HEK293 (cell line): ENCODE data around the gene ELOVL3.

Source experiments
- GLI4 ChIP-seq: fragments of 450-650 bp; formaldehyde crosslinking; IDR thresholded peaks from 2 replicates; pipeline ENCODE4 v1.5.1; 2016; ENCODE audit warnings: missing biosample characterization, missing genetic modification characterization
- SALL2 ChIP-seq: fragments of 450-650 bp; formaldehyde crosslinking; IDR thresholded peaks from 2 replicates; pipeline ENCODE4 v1.5.0; 2017; ENCODE audit warnings: missing biosample characterization, mild to moderate bottlenecking, missing genetic modification characterization, borderline replicate concordance
- ZFHX2 ChIP-seq: fragments of 450-650 bp; formaldehyde crosslinking; conservative IDR thresholded peaks from 2 replicates; pipeline ENCODE4 v1.5.1; 2016; ENCODE audit warnings: missing biosample characterization, missing genetic modification characterization
- ZNF10 ChIP-seq: fragments of 450-650 bp; formaldehyde crosslinking; IDR thresholded peaks from 2 replicates; pipeline ENCODE4 v1.5.1; 2017; ENCODE audit warnings: missing biosample characterization, missing genetic modification characterization
- ZNF112 ChIP-seq: fragments of 450-650 bp; formaldehyde crosslinking; IDR thresholded peaks from 2 replicates; pipeline ENCODE4 v1.5.0; 2017; ENCODE audit warnings: missing biosample characterization, missing genetic modification characterization
- ZNF114 ChIP-seq: fragments of 450-650 bp; formaldehyde crosslinking; IDR thresholded peaks from 2 replicates; pipeline ENCODE4 v1.5.0; 2017; ENCODE audit warnings: missing biosample characterization, missing genetic modification characterization
- ZNF121 ChIP-seq: fragments of 450-650 bp; formaldehyde crosslinking; IDR thresholded peaks from 2 replicates; pipeline ENCODE4 v1.5.1; 2016; ENCODE audit warnings: missing biosample characterization, missing genetic modification characterization
- ZNF16 ChIP-seq: fragments of 450-650 bp; formaldehyde crosslinking; IDR thresholded peaks from 2 replicates; pipeline ENCODE4 v1.5.1; 2016; ENCODE audit warnings: low read depth, missing biosample characterization, missing genetic modification characterization
- ZNF184 ChIP-seq: fragments of 450-650 bp; IDR thresholded peaks from 2 replicates; pipeline ENCODE4 v1.5.1; 2018; ENCODE audit warnings: missing biosample characterization, mild to moderate bottlenecking, missing genetic modification characterization
- ZNF2 ChIP-seq: fragments of 450-650 bp; formaldehyde crosslinking; IDR thresholded peaks from 2 replicates; pipeline ENCODE4 v1.5.1; 2016; ENCODE audit warnings: missing biosample characterization, missing genetic modification characterization
- ZNF211 ChIP-seq: fragments of 450-650 bp; formaldehyde crosslinking; IDR thresholded peaks from 2 replicates; pipeline ENCODE4 v1.5.1; 2016; ENCODE audit warnings: low read depth, missing biosample characterization, missing genetic modification characterization
- ZNF274 ChIP-seq, 2 experiments: fragments of 200-500 bp in 1 of 2; fragments of 450-650 bp in 1 of 2; sonication (Bioruptor generic) in 1 of 2; formaldehyde crosslinking in 1 of 2; IDR thresholded peaks; 2 replicates each; pipeline versions ENCODE4 v1.5.1 to v1.6.1; 2014 to 2016; ENCODE audit warnings: borderline replicate concordance in 1 of 2, inconsistent platforms in 1 of 2, low read length in 1 of 2, missing biosample characterization in 1 of 2, missing genetic modification characterization in 1 of 2
- ZNF404 ChIP-seq: fragments of 450-650 bp; formaldehyde crosslinking; IDR thresholded peaks from 2 replicates; pipeline ENCODE4 v1.5.1; 2017; ENCODE audit warnings: missing biosample characterization, missing genetic modification characterization
- ZNF660 ChIP-seq: fragments of 450-650 bp; IDR thresholded peaks from 2 replicates; pipeline ENCODE4 v1.5.1; 2018; ENCODE audit warnings: missing biosample characterization, mild to moderate bottlenecking, missing genetic modification characterization
- ZNF701 ChIP-seq: fragments of 450-650 bp; formaldehyde crosslinking; IDR thresholded peaks from 2 replicates; pipeline ENCODE4 v1.5.1; 2016; ENCODE audit warnings: missing biosample characterization, missing genetic modification characterization
- ZNF792 ChIP-seq: fragments of 450-650 bp; formaldehyde crosslinking; IDR thresholded peaks from 2 replicates; pipeline ENCODE4 v1.5.1; 2016; ENCODE audit warnings: missing biosample characterization, missing genetic modification characterization
- ZNF837 ChIP-seq: fragments of 450-650 bp; formaldehyde crosslinking; IDR thresholded peaks from 2 replicates; pipeline ENCODE4 v1.5.1; 2016; ENCODE audit warnings: missing biosample characterization, missing genetic modification characterization
- TF ChIP-seq, protein P1 (sequence below): fragments of 450-650 bp; formaldehyde crosslinking; IDR thresholded peaks from 2 replicates; pipeline ENCODE4 v1.5.1; 2016; ENCODE audit warnings: missing biosample characterization, missing genetic modification characterization
- TF ChIP-seq, protein P2 (sequence below): fragments of 450-650 bp; formaldehyde crosslinking; IDR thresholded peaks from 2 replicates; pipeline ENCODE4 v1.5.1; 2017; ENCODE audit warnings: missing biosample characterization, mild to moderate bottlenecking, missing genetic modification characterization, moderate library complexity
- TF ChIP-seq, protein P3 (sequence below): fragments of 450-650 bp; formaldehyde crosslinking; IDR thresholded peaks from 2 replicates; pipeline ENCODE4 v1.5.1; 2017; ENCODE audit warnings: missing biosample characterization, missing genetic modification characterization
- TF ChIP-seq, protein P4 (sequence below): fragments of 450-650 bp; formaldehyde crosslinking; IDR thresholded peaks from 2 replicates; pipeline ENCODE4 v1.5.1; 2016; ENCODE audit warnings: missing biosample characterization, missing genetic modification characterization
- TF ChIP-seq, protein P5 (sequence below): fragments of 450-650 bp; formaldehyde crosslinking; conservative IDR thresholded peaks from 2 replicates; pipeline ENCODE4 v1.5.1; 2016; ENCODE audit warnings: low read depth, missing biosample characterization, missing genetic modification characterization
- TF ChIP-seq, protein P6 (sequence below): fragments of 450-650 bp; formaldehyde crosslinking; IDR thresholded peaks from 2 replicates; pipeline ENCODE4 v1.5.1; 2016; ENCODE audit warnings: missing biosample characterization, missing genetic modification characterization, low read depth
- TF ChIP-seq, protein P7 (sequence below): fragments of 450-650 bp; formaldehyde crosslinking; optimal IDR thresholded peaks from 2 replicates; pipeline ENCODE3; 2016; ENCODE audit warnings: missing biosample characterization, mild to moderate bottlenecking, missing genetic modification characterization

Gene ELOVL3

DNA sequence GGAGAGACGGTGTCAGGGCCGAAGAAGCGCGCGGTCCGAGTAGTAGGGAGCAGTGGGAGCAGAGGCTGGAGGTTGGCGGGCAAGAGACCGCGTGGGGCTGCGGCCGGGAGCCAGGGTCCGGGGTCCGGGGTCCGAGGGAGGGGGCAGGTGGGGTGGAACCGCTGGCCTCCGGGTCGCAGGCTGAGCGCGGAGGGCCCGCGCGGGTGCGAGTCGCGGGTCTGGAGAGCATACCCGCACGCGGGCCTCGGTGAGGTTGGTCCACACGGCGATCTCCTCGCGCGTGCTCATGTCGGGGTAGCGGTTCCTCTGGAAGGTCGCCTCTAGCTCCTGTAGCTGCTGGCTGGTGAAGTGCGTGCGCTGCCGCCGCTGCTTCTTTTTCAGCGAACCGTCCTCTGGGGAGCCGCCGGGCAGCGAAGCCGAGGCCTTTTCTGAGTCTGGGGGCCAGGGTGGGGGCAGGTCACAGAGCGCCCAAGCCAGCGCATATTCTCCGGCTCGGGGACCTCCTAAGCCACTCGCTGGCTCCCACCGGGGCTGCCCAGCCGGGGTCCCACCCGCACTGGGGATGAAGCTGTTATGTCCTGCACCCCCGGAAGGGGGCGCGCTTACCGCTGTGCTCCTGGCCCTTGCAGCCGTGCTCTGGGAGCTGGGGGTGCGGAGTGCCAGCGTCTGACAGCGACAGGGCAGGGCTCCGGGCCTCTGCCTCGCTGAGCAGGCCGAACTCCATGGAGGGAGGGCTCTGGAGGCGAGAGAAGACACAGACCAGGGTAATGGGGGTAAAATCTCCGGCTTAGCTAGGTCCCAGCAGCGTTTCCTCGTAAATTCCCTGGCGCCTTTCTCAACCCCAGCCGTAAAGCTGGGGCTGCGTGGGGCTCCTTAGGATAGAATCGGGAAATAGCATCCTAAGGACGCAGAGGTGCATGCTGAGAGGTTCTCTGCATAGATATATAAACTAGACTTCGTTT lies 5.5 kb downstream of the ELOVL3 start (continued):
- TF ChIP-seq ZNF112 (tag by site-specific recombination) (no peak), ZNF660 (tag by site-specific recombination) (peak; percentile 81), ZNF211 (tag by site-specific recombination) (no peak), ZNF2 (tag by site-specific recombination) (0 out of 2 replicates have a peak, but pooled peaks have one; percentile 64), GLI4 (tag by site-specific recombination) (no peak), ZNF404 (tag by site-specific recombination) (no peak), ZNF16 (tag by site-specific recombination) (no peak), ZNF10 (tag by site-specific recombination) (no peak), SALL2 (no peak), ZNF274 (IDR thresholded peaks at IDR 0.05; ENCODE audit: low read length) (no peak), ZNF274 (tag by site-specific recombination; IDR thresholded peaks at IDR 0.05; ENCODE audit: borderline replicate concordance) (no peak), ZNF792 (tag by site-specific recombination) (no peak), ZNF837 (no peak), ZNF121 (tag by site-specific recombination) (no peak), ZNF114 (tag by site-specific recombination) (no peak), ZFHX2 (tag by site-specific recombination) (no peak), ZNF184 (tag by site-specific recombination) (no peak), ZNF701 (tag by site-specific recombination) (no peak)
- TF ChIP-seq, protein P1, sequence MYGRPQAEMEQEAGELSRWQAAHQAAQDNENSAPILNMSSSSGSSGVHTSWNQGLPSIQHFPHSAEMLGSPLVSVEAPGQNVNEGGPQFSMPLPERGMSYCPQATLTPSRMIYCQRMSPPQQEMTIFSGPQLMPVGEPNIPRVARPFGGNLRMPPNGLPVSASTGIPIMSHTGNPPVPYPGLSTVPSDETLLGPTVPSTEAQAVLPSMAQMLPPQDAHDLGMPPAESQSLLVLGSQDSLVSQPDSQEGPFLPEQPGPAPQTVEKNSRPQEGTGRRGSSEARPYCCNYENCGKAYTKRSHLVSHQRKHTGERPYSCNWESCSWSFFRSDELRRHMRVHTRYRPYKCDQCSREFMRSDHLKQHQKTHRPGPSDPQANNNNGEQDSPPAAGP (tag by site-specific recombination), result 0 out of 2 replicates have a peak, but pooled peaks have one; percentile 40
- TF ChIP-seq, protein P2, sequence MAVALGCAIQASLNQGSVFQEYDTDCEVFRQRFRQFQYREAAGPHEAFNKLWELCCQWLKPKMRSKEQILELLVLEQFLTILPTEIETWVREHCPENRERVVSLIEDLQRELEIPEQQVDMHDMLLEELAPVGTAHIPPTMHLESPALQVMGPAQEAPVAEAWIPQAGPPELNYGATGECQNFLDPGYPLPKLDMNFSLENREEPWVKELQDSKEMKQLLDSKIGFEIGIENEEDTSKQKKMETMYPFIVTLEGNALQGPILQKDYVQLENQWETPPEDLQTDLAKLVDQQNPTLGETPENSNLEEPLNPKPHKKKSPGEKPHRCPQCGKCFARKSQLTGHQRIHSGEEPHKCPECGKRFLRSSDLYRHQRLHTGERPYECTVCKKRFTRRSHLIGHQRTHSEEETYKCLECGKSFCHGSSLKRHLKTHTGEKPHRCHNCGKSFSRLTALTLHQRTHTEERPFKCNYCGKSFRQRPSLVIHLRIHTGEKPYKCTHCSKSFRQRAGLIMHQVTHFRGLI (tag by site-specific recombination), result no peak
- TF ChIP-seq, protein P3, sequence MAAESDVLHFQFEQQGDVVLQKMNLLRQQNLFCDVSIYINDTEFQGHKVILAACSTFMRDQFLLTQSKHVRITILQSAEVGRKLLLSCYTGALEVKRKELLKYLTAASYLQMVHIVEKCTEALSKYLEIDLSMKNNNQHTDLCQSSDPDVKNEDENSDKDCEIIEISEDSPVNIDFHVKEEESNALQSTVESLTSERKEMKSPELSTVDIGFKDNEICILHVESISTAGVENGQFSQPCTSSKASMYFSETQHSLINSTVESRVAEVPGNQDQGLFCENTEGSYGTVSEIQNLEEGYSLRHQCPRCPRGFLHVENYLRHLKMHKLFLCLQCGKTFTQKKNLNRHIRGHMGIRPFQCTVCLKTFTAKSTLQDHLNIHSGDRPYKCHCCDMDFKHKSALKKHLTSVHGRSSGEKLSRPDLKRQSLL (tag by site-specific recombination), result peak; percentile 8; the same call in 1 of the 2 replicates
- TF ChIP-seq, protein P4, sequence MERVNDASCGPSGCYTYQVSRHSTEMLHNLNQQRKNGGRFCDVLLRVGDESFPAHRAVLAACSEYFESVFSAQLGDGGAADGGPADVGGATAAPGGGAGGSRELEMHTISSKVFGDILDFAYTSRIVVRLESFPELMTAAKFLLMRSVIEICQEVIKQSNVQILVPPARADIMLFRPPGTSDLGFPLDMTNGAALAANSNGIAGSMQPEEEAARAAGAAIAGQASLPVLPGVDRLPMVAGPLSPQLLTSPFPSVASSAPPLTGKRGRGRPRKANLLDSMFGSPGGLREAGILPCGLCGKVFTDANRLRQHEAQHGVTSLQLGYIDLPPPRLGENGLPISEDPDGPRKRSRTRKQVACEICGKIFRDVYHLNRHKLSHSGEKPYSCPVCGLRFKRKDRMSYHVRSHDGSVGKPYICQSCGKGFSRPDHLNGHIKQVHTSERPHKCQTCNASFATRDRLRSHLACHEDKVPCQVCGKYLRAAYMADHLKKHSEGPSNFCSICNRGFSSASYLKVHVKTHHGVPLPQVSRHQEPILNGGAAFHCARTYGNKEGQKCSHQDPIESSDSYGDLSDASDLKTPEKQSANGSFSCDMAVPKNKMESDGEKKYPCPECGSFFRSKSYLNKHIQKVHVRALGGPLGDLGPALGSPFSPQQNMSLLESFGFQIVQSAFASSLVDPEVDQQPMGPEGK, result peak; percentile 74
- TF ChIP-seq, protein P5, sequence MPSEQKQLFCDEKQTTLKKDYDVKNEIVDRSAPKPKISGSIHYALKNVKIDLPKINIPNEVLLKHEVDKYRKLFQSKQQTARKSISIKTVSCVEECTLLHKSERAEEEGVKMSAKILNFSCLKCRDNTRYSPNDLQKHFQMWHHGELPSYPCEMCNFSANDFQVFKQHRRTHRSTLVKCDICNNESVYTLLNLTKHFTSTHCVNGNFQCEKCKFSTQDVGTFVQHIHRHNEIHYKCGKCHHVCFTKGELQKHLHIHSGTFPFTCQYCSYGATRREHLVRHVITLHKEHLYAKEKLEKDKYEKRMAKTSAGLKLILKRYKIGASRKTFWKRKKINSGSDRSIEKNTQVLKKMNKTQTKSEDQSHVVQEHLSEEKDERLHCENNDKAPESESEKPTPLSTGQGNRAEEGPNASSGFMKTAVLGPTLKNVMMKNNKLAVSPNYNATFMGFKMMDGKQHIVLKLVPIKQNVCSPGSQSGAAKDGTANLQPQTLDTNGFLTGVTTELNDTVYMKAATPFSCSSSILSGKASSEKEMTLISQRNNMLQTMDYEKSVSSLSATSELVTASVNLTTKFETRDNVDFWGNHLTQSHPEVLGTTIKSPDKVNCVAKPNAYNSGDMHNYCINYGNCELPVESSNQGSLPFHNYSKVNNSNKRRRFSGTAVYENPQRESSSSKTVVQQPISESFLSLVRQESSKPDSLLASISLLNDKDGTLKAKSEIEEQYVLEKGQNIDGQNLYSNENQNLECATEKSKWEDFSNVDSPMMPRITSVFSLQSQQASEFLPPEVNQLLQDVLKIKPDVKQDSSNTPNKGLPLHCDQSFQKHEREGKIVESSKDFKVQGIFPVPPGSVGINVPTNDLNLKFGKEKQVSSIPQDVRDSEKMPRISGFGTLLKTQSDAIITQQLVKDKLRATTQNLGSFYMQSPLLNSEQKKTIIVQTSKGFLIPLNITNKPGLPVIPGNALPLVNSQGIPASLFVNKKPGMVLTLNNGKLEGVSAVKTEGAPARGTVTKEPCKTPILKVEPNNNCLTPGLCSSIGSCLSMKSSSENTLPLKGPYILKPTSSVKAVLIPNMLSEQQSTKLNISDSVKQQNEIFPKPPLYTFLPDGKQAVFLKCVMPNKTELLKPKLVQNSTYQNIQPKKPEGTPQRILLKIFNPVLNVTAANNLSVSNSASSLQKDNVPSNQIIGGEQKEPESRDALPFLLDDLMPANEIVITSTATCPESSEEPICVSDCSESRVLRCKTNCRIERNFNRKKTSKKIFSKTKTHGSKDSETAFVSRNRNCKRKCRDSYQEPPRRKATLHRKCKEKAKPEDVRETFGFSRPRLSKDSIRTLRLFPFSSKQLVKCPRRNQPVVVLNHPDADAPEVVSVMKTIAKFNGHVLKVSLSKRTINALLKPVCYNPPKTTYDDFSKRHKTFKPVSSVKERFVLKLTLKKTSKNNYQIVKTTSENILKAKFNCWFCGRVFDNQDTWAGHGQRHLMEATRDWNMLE (tag by site-specific recombination), result no peak
- TF ChIP-seq, protein P6, sequence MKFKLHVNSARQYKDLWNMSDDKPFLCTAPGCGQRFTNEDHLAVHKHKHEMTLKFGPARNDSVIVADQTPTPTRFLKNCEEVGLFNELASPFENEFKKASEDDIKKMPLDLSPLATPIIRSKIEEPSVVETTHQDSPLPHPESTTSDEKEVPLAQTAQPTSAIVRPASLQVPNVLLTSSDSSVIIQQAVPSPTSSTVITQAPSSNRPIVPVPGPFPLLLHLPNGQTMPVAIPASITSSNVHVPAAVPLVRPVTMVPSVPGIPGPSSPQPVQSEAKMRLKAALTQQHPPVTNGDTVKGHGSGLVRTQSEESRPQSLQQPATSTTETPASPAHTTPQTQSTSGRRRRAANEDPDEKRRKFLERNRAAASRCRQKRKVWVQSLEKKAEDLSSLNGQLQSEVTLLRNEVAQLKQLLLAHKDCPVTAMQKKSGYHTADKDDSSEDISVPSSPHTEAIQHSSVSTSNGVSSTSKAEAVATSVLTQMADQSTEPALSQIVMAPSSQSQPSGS (tag by site-specific recombination), result no peak
- TF ChIP-seq, protein P7, sequence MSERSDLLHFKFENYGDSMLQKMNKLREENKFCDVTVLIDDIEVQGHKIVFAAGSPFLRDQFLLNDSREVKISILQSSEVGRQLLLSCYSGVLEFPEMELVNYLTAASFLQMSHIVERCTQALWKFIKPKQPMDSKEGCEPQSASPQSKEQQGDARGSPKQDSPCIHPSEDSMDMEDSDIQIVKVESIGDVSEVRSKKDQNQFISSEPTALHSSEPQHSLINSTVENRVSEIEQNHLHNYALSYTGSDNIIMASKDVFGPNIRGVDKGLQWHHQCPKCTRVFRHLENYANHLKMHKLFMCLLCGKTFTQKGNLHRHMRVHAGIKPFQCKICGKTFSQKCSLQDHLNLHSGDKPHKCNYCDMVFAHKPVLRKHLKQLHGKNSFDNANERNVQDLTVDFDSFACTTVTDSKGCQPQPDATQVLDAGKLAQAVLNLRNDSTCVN (tag by site-specific recombination), result peak; percentile 78
